ENCODE measurements around the gene TTPAL. TPM values are rescaled to one million over a fixed set of nuclear protein-coding genes. Genes with fewer than 3 reads are reported as not detected.

Gene TTPAL
- total RNA-seq, 1 experiment from 2014 or later, result 10.3 TPM

DNA sequence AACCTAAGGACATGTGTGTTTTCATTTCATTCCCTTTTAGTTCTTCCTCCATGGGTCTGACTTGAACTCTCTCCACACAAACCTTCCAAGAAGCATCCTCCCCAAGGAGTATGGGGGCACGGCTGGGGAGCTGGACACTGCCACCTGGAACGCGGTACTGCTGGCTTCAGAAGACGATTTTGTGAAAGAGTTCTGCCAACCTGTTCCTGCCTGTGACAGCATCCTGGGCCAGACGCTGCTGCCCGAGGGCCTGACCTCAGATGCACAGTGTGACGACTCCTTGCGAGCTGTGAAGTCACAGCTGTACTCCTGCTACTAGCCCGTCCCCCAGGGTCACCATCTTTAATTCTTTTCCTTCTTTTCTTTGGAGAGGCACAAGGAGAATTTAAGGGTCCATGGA is 13.5 kb downstream of the TTPAL start:
- Mint-ChIP-seq H3K4me3 (no peak overlapping the region), H3K9me3 (no peaks in the 10 kb centered on the region), H3K27me3 (ENCODE audit: low read depth) (no peaks in the 10 kb centered on the region), H3K4me1 (no peaks in the 10 kb centered on the region), H3K36me3 (peaks cover 38% of the 10 kb centered on the region), H3K27ac (no peak overlapping the region)
- TF ChIP-seq TCF7 (CRISPR knock-in tag; IDR thresholded peaks at IDR 0.05; ENCODE audit: low read depth), result no peak
- TF ChIP-seq, protein P1, sequence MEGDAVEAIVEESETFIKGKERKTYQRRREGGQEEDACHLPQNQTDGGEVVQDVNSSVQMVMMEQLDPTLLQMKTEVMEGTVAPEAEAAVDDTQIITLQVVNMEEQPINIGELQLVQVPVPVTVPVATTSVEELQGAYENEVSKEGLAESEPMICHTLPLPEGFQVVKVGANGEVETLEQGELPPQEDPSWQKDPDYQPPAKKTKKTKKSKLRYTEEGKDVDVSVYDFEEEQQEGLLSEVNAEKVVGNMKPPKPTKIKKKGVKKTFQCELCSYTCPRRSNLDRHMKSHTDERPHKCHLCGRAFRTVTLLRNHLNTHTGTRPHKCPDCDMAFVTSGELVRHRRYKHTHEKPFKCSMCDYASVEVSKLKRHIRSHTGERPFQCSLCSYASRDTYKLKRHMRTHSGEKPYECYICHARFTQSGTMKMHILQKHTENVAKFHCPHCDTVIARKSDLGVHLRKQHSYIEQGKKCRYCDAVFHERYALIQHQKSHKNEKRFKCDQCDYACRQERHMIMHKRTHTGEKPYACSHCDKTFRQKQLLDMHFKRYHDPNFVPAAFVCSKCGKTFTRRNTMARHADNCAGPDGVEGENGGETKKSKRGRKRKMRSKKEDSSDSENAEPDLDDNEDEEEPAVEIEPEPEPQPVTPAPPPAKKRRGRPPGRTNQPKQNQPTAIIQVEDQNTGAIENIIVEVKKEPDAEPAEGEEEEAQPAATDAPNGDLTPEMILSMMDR (IDR thresholded peaks at IDR 0.05), result no peak
- TF ChIP-seq, protein P2, sequence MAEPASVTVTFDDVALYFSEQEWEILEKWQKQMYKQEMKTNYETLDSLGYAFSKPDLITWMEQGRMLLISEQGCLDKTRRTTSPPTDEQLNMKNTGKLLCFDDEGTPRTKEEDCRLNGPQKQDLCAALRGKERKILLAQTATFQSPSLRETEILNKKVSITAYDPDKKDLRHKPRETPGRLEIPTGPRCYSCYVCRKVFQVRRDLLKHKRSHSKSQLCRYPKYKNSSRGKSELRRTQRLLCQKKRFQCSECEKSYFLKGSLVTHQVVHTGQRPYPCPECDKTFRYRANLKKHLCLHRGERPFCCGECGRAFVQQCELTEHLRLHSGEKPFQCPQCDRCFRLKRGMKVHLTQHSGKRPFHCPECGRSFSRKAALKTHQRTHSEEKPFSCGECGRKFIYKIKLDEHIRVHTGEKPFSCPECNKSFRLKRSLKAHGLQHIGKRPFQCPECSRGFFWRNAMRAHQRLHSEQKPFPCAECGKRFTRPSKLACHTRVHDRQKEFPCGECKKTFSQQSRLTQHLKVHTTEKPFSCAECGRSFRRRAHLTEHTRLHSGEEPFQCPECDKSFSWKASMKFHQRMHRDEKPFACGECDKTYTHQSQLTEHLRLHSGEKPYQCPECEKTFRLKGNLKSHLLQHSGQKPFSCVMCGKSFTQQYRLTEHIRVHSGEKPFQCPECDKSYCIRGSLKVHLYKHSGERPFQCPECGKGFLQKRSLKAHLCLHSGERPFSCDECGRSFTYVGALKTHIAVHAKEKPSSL (CRISPR knock-in tag; conservative IDR thresholded peaks at IDR 0.05), result no peak
- TF ChIP-seq, protein P3, sequence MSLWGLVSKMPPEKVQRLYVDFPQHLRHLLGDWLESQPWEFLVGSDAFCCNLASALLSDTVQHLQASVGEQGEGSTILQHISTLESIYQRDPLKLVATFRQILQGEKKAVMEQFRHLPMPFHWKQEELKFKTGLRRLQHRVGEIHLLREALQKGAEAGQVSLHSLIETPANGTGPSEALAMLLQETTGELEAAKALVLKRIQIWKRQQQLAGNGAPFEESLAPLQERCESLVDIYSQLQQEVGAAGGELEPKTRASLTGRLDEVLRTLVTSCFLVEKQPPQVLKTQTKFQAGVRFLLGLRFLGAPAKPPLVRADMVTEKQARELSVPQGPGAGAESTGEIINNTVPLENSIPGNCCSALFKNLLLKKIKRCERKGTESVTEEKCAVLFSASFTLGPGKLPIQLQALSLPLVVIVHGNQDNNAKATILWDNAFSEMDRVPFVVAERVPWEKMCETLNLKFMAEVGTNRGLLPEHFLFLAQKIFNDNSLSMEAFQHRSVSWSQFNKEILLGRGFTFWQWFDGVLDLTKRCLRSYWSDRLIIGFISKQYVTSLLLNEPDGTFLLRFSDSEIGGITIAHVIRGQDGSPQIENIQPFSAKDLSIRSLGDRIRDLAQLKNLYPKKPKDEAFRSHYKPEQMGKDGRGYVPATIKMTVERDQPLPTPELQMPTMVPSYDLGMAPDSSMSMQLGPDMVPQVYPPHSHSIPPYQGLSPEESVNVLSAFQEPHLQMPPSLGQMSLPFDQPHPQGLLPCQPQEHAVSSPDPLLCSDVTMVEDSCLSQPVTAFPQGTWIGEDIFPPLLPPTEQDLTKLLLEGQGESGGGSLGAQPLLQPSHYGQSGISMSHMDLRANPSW (CRISPR knock-in tag; conservative IDR thresholded peaks at IDR 0.05; ENCODE audit: low read depth), result no peak
- TF ChIP-seq HMGA2 (CRISPR knock-in tag; IDR thresholded peaks at IDR 0.05), result no peak
- TF ChIP-seq, protein P4, sequence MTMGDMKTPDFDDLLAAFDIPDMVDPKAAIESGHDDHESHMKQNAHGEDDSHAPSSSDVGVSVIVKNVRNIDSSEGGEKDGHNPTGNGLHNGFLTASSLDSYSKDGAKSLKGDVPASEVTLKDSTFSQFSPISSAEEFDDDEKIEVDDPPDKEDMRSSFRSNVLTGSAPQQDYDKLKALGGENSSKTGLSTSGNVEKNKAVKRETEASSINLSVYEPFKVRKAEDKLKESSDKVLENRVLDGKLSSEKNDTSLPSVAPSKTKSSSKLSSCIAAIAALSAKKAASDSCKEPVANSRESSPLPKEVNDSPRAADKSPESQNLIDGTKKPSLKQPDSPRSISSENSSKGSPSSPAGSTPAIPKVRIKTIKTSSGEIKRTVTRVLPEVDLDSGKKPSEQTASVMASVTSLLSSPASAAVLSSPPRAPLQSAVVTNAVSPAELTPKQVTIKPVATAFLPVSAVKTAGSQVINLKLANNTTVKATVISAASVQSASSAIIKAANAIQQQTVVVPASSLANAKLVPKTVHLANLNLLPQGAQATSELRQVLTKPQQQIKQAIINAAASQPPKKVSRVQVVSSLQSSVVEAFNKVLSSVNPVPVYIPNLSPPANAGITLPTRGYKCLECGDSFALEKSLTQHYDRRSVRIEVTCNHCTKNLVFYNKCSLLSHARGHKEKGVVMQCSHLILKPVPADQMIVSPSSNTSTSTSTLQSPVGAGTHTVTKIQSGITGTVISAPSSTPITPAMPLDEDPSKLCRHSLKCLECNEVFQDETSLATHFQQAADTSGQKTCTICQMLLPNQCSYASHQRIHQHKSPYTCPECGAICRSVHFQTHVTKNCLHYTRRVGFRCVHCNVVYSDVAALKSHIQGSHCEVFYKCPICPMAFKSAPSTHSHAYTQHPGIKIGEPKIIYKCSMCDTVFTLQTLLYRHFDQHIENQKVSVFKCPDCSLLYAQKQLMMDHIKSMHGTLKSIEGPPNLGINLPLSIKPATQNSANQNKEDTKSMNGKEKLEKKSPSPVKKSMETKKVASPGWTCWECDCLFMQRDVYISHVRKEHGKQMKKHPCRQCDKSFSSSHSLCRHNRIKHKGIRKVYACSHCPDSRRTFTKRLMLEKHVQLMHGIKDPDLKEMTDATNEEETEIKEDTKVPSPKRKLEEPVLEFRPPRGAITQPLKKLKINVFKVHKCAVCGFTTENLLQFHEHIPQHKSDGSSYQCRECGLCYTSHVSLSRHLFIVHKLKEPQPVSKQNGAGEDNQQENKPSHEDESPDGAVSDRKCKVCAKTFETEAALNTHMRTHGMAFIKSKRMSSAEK (CRISPR knock-in tag; IDR thresholded peaks at IDR 0.05; ENCODE audit: borderline replicate concordance), result no peak
- no peak for TF ChIP-seq NFYB (CRISPR knock-in tag; conservative IDR thresholded peaks at IDR 0.05; ENCODE audit: low read depth)
- TF ChIP-seq, protein P5, sequence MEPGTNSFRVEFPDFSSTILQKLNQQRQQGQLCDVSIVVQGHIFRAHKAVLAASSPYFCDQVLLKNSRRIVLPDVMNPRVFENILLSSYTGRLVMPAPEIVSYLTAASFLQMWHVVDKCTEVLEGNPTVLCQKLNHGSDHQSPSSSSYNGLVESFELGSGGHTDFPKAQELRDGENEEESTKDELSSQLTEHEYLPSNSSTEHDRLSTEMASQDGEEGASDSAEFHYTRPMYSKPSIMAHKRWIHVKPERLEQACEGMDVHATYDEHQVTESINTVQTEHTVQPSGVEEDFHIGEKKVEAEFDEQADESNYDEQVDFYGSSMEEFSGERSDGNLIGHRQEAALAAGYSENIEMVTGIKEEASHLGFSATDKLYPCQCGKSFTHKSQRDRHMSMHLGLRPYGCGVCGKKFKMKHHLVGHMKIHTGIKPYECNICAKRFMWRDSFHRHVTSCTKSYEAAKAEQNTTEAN (CRISPR knock-in tag; IDR thresholded peaks at IDR 0.05), result no peak
- TF ChIP-seq, protein P6, sequence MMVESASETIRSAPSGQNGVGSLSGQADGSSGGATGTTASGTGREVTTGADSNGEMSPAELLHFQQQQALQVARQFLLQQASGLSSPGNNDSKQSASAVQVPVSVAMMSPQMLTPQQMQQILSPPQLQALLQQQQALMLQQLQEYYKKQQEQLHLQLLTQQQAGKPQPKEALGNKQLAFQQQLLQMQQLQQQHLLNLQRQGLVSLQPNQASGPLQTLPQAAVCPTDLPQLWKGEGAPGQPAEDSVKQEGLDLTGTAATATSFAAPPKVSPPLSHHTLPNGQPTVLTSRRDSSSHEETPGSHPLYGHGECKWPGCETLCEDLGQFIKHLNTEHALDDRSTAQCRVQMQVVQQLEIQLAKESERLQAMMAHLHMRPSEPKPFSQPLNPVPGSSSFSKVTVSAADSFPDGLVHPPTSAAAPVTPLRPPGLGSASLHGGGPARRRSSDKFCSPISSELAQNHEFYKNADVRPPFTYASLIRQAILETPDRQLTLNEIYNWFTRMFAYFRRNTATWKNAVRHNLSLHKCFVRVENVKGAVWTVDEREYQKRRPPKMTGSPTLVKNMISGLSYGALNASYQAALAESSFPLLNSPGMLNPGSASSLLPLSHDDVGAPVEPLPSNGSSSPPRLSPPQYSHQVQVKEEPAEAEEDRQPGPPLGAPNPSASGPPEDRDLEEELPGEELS (CRISPR knock-in tag; IDR thresholded peaks at IDR 0.05), result no peak
- no peak for TF ChIP-seq CREB1 (CRISPR knock-in tag; IDR thresholded peaks at IDR 0.05)
- TF ChIP-seq, protein P7, sequence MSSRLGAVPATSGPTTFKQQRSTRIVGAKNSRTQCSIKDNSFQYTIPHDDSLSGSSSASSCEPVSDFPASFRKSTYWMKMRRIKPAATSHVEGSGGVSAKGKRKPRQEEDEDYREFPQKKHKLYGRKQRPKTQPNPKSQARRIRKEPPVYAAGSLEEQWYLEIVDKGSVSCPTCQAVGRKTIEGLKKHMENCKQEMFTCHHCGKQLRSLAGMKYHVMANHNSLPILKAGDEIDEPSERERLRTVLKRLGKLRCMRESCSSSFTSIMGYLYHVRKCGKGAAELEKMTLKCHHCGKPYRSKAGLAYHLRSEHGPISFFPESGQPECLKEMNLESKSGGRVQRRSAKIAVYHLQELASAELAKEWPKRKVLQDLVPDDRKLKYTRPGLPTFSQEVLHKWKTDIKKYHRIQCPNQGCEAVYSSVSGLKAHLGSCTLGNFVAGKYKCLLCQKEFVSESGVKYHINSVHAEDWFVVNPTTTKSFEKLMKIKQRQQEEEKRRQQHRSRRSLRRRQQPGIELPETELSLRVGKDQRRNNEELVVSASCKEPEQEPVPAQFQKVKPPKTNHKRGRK (CRISPR knock-in tag; IDR thresholded peaks at IDR 0.05; ENCODE audit: borderline replicate concordance), result no peak
- no peak for TF ChIP-seq NFE2L1 (CRISPR knock-in tag; IDR thresholded peaks at IDR 0.05)
- CTCF ChIA-PET, result no interaction called here
- ATAC-seq (no peak), DNase-seq (ENCODE audit: low spot score) (no peak)
- POLR2A ChIA-PET, result no interaction called here
